ENCODE measurements around the gene PRSS56. TPM values are rescaled to one million over a fixed set of nuclear protein-coding genes. Genes with fewer than 3 reads are reported as not detected.

The PRSS56 gene
- total and polyA plus RNA-seq, 2 donors from 2014 or later: not detected

GRCh38 chr2:232518844-232519243 lies 1.3 kb upstream of the PRSS56 start:
- H3K27me3 ChIP-seq (ENCODE audit: control insufficient read depth, insufficient read depth, low read length): peaks cover 3% of the 10 kb centered on the region
- intact Hi-C loops (cut with DNase I): no loop called here

GRCh38 chr2:232520489-232520888 lies 301 bp downstream of the PRSS56 start:
- Histone ChIP-seq H3K4me1 (ENCODE audit: control insufficient read depth in 2 of 3, insufficient read depth in 2 of 3, low read depth in 1 of 3, low read length in 3 of 3) (peaks cover 0 to 3% (median 0%) of the 10 kb centered on the region in 3 donors), H3K27me3 (ENCODE audit: control insufficient read depth, insufficient read depth, low read length) (peaks cover 5% of the 10 kb centered on the region), H3K9me3 (ENCODE audit: control insufficient read depth in 2 of 3, insufficient read depth in 1 of 3, low read length in 3 of 3) (no peaks in the 10 kb centered on the region), H3K4me3 (ENCODE audit: low read length in 3 of 3) (no peak overlapping the region), H3K27ac (ENCODE audit: low read depth in 2 of 2, low read length in 2 of 2) (no peak overlapping the region), H3K36me3 (ENCODE audit: control insufficient read depth in 2 of 3, insufficient read depth in 3 of 3, low read length in 3 of 3) (no peaks in the 10 kb centered on the region), H3K9ac (ENCODE audit: low read length in 3 of 3) (no peak overlapping the region)
- no peak for DNase-seq
- intact Hi-C loops (cut with DNase I): no loop called here
- no peak for TF ChIP-seq CTCF (IDR thresholded peaks at IDR 0.05; ENCODE audit: borderline replicate concordance, extremely low read depth, insufficient read depth)
- no peak for FAIRE-seq

More at GRCh38 chr2:232518844-232519243, 1.3 kb upstream of the PRSS56 start:
- H3K27ac ChIP-seq (ENCODE audit: low read depth in 2 of 2, low read length in 2 of 2): no peak overlapping the region
- TF ChIP-seq CTCF (IDR thresholded peaks at IDR 0.05; ENCODE audit: borderline replicate concordance, extremely low read depth, insufficient read depth): no peak
- H3K4me1 ChIP-seq (ENCODE audit: control insufficient read depth in 2 of 3, insufficient read depth in 2 of 3, low read depth in 1 of 3, low read length in 3 of 3): peaks cover 0 to 3% (median 0%) of the 10 kb centered on the region in 3 donors
- FAIRE-seq (no peak), DNase-seq (no peak)
- H3K4me3 ChIP-seq (ENCODE audit: low read length in 3 of 3): no peak overlapping the region
- H3K9ac ChIP-seq (ENCODE audit: low read length in 3 of 3): no peak overlapping the region
- H3K9me3 ChIP-seq (ENCODE audit: control insufficient read depth in 2 of 3, insufficient read depth in 1 of 3, low read length in 3 of 3): no peaks in the 10 kb centered on the region
- no peaks in the 10 kb centered on the region for H3K36me3 ChIP-seq (ENCODE audit: control insufficient read depth in 2 of 3, insufficient read depth in 3 of 3, low read length in 3 of 3)

- no peak for FAIRE-seq
- Histone ChIP-seq H3K36me3 (ENCODE audit: control insufficient read depth in 2 of 3, insufficient read depth in 3 of 3, low read length in 3 of 3) (no peaks in the 10 kb centered on the region), H3K9me3 (ENCODE audit: control insufficient read depth in 2 of 3, insufficient read depth in 1 of 3, low read length in 3 of 3) (no peaks in the 10 kb centered on the region), H3K4me1 (ENCODE audit: control insufficient read depth in 2 of 3, insufficient read depth in 2 of 3, low read depth in 1 of 3, low read length in 3 of 3) (peaks cover 0 to 3% (median 0%) of the 10 kb centered on the region in 3 donors), H3K27ac (ENCODE audit: low read depth in 2 of 2, low read length in 2 of 2) (no peak overlapping the region), H3K4me3 (ENCODE audit: low read length in 3 of 3) (no peak overlapping the region), H3K27me3 (ENCODE audit: control insufficient read depth, insufficient read depth, low read length) (peaks cover 5% of the 10 kb centered on the region), H3K9ac (ENCODE audit: low read length in 3 of 3) (no peak overlapping the region)
- TF ChIP-seq CTCF (IDR thresholded peaks at IDR 0.05; ENCODE audit: borderline replicate concordance, extremely low read depth, insufficient read depth): no peak
- intact Hi-C loops (cut with DNase I): no loop called here
- no peak for DNase-seq
Measured at GRCh38 chr2:232521098-232521497, 910 bp downstream of the PRSS56 start.

Data from kidney (tissue), 14 donors.